NCI-H146 treated with DMSO at 0.1 percent for 48 hours (cell line): ENCODE measurements around the gene FOXR1.
A peak's percentile ranks its signal among the peaks of the same experiment; 100 is the strongest.
"Not testable (repeated sequence)": the region's sequence is repeated elsewhere in the genome, so short reads cannot be mapped to it uniquely, and the experiment has no call there.

Experiments used
- DNase-seq: peaks from one replicate; lab custom pipeline; 2025; ENCODE audit not compliant: unreplicated experiment; lab: John Stamatoyannopoulos, UW

Gene FOXR1

GRCh38 chr11:118939953-118940598 lies 31.5 kb upstream of the FOXR1 start:
- no peak for DNase-seq

DNA sequence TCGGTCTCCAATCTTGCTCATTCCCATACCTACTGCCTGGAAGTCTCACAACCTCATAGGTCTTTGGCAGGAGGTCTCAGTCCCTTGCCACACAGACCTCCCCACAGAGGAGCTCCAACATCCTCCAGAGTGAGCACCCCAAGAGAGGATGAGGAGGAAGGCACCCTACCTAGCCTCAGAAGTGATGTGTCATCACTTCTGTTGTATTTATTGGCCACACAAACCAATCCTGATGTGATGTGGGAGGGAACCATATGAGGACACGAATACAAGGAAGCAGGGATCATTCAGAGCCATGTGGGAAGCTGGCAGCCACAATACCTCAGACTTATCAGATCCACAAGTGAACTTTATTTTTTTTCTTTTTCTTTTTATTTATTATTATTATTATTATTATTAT lies 24.5 kb upstream of the FOXR1 start:
- no peak for DNase-seq

DNA sequence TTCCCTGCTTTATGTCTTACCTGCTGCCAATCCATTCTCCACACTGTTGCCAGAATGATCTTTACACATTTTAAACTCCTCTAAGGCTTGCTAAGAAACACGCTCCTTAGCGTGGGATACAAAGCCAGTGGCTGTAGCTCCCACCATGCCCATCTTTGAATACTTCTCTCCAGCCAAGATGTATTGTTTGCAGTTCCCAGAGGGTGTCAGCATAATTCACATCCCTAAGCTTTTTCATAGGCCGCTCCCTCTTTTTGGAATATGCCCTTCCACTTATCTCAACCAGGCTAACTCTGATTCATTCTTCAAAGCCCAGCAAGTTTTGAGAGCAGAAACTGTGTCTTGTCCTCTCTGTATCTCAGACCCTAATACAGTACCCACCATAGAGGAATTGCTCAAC lies 23.6 kb upstream of the FOXR1 start:
- no peak for DNase-seq

DNA sequence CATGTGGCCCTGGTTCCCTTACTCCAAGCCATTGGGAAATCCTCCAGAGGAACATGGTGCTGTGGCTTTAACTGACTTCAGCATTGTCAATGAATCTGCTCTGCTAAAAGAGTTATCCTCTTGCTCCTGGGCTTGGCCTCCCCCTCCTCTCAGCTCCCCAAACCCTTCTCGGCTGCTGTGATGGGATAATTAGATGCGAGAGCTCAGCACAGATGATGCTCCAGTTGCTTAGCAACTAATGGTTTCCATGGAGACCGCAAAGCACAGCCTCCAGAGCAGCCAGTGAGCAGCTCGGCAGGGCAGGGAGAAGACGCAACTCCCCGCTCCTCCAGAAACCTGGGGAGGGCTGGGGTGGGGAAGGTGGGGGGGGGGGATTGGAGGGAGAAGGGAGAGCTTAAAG lies 18.3 kb upstream of the FOXR1 start:
- peak; percentile 19 for DNase-seq

DNA sequence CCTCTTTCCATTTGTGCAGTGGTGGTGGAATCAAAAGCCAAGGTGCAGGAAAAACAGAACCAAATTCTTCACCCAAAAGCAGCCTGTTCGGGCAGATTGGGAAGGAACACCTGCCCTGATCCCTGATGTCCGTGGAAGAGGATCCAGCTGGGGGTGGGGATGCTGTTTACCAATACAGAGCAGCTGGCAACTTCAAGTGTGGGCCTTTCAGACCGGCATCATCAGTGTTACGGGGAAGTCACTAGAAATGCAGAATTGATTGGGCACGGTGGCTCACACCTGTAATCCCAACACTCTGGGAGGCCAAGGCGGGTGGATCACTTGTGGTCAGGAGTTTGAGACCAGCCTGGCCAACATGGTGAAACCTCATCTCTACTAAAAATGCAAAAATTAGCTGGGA lies 17.6 kb upstream of the FOXR1 start:
- not testable (repeated sequence) for DNase-seq

DNA sequence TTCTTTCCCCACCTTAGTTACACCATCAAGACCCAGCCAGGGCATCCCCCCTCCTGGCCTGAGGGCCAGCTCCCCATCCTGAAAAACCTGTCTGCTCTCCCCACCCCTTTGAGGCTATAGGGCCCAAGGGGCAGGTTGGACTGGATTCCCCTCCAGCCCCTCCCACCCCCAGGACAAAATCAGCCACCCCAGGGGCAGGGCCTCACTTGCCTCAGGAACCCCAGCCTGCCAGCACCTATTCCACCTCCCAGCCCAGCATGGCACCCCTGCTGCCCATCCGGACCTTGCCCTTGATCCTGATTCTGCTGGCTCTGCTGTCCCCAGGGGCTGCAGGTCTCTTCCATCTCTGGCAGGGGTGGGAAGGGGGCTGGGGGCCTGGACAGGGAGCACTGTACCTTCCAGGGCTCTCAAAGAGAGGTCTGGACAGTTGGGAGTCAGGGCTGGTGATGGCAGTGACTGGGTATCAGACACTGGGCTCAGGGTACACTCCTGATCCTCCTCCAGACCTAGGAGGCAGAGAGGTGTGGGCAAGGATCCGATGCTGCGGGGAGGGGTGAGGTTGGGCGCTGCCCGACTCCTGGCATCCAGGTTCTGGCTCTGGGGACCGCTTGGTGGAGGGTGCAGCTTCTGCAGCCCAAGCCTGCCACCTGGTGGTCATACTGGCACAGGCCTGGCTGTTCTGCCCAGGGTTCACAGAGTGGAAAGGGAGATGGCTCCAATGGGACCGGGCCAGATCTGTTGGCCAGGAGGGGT lies 15.3 kb upstream of the FOXR1 start, which contains the start of gene UPK2:
UPK2 (plus strand) TSS at position 205 of the 753 bp plus-strand sequence; CDS start at position 258, 53 bp downstream.
- DNase-seq: peak; percentile 18

GRCh38 chr11:118956847-118957469 lies 14.6 kb upstream of the FOXR1 start:
- no peak for DNase-seq

- no peak for DNase-seq
Observed at GRCh38 chr11:118957549-118957948, 14.0 kb upstream of the FOXR1 start.

DNA sequence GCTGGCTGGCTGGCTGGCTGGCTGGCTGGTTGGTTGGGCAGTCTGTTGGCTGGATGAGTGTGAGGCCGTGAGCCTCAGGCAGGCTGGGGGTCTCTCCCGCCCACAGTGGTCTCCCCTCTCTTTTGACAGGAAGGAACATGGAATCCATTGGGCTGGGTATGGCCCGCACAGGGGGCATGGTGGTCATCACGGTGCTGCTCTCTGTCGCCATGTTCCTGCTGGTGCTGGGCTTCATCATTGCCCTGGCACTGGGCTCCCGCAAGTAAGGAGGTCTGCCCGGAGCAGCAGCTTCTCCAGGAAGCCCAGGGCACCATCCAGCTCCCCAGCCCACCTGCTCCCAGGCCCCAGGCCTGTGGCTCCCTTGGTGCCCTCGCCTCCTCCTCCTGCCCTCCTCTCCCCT lies 13.6 kb upstream of the FOXR1 start:
- no peak for DNase-seq

DNA sequence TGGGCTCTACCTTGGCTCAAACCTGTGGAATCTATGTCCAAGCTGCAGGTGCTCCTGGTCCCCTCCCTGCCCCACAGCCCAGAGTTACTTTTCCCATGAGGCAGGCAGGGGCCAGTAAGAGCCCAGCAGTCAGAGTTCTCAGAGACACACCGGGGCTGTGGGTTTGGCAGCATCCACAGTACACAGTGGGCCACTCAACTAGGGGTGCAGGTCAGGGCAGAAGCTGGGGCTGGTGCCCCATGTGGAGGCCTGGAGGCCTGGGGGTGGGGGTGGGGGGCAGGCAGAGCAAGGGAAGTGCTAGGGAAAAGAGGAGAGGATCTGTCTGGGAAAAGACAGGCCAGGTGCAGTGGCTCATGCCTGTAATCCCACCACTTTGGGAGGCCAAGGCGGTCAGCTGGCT lies 13.0 kb upstream of the FOXR1 start:
- DNase-seq: no peak

DNA sequence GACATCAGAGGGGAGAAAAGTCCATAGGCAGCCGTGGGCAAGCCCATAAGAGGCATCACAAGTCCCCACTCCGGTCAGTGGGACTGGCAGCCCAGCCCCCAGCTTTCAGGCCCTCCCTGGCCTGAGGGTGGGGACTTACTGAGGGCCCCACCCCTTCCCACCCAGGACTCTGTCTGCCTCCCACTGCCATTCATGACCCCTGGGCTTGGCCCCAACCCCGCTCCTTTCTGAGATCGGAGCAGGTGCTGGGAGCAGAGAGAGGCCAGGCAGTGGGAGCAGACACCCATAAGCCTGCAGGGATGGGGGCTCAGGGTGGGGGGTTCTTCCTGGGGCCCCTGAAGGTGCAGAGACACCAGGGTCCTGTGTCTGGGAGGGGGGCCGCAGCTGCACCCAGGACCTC lies 10.4 kb upstream of the FOXR1 start:
- DNase-seq: no peak

- no peak for DNase-seq
Observed at GRCh38 chr11:118961591-118961990, 10.0 kb upstream of the FOXR1 start.

DNA sequence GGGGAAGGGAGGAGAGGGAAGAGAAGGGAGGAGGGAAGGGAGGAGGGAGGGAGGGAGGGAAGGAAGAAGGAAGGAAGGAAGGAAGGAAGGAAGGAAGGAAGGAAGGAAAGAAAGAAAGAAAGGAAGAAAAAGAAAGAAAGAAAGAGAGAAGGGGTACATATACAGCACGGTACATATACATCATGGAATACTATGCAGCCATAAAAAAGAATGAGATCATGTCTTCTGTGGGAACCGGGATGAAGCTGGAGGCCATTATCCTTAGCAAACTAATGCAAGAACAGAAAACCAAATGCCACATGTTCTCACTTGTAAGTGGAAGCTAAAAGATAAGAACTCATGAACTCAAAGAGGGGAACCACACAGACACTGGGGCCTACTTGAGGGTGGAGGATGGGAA lies 2.1 kb upstream of the FOXR1 start:
- DNase-seq: not testable (repeated sequence)

DNA sequence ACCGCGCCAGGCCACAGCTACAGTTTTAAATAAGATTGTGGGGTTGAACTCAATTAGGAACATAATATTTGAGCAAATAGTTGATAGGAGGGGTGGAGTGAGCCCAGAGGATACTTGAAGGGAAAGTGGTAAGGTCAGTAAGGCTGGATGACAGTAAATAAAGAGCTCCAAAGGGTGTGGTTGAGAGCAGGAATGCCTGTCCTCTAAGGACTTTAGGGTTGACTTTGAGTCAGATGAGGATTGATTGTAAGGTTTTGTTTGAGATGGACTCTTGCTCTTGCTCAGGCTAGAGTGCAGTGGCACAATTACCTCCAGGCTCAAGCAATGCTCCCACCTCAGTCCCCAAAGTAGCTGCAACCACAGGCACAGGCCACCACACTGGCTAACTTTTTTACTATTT lies 2.4 kb downstream of the FOXR1 start:
- no peak for DNase-seq

GRCh38 chr11:118975771-118976709 lies 4.5 kb downstream of the FOXR1 start:
- no peak for DNase-seq

DNA sequence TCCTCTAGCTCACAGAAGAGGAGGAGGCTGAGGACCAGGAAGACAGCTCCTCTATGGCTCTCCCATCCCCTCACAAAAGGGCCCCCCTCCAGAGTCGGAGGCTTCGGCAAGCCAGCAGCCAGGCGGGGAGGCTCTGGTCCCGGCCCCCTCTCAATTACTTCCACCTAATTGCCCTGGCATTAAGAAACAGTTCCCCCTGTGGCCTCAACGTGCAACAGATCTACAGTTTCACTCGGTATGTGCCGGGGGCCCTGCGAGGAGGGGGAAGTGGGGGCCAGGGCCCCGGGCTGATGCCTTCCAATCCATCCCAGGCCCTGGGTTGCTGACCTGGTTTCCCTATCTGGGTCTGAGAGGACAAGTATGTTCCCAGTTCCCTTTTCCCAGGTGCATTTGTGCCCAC lies 7.9 kb downstream of the FOXR1 start:
- DNase-seq: no peak

GRCh38 chr11:118980191-118980881 lies 8.8 kb downstream of the FOXR1 start:
- DNase-seq: no peak

DNA sequence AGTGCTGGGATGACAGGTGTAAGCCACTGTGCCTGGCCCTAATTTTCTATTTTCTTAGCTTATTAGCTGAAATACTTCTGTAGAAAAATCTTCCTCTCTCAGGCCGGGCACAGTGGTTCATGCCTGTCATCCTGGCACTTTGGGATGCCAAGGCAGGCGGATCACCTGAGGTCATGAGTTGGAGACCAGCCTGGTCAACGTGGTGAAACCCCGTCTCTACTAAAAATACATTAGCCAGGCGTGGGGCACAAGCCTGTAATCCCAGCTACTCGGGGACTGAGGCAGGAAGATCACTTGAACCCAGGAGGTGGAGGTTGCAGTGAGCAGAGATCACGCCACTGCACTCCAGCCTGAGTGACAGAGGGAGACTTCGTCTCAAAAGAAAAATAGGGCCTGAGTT lies 12.8 kb downstream of the FOXR1 start:
- not testable (repeated sequence) for DNase-seq

- no peak for DNase-seq
Observed at GRCh38 chr11:118984825-118985224, 13.3 kb downstream of the FOXR1 start.

DNA sequence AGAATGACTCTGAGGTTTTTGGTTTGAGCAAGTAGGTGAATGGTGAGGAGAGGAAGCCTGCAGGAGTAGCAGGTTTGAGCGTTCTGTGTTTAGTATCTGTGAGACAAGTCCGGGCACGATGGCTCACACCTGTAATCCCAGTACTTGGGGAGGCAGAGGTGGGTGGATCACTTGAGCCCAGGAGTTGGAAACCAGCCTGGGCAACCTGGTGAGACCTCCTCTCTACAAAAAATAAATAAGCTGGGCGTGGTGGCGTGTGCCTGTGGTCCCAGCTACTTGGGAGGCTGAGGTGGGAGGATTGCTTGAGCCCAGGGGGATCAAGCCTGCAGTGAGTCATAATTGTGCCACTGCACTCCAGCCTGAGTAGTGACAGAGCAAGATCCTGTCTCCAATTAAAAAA lies 16.7 kb downstream of the FOXR1 start:
- DNase-seq: no peak
